ENCODE data around the gene ZFAND3.

ZFAND3 gene

GRCh38 chr6:38172739-38173410, 353.3 kb downstream of the ZFAND3 start:
- no peak for DNase-seq (ENCODE audit: low spot score)
- no peak for TF ChIP-seq CTCF (IDR thresholded peaks at IDR 0.05)
- H3K27ac ChIP-seq, result no peak overlapping the region
- no peak overlapping the region for H3K4me3 ChIP-seq

GRCh38 chr6:38173909-38174308, 354.4 kb downstream of the ZFAND3 start:
- Histone ChIP-seq H3K27ac (no peak overlapping the region), H3K4me3 (no peak overlapping the region)
- no peak for DNase-seq (ENCODE audit: low spot score)
- TF ChIP-seq CTCF (IDR thresholded peaks at IDR 0.05), result no peak

- no peak overlapping the region for H3K4me3 ChIP-seq
- no peak overlapping the region for H3K27ac ChIP-seq
- TF ChIP-seq CTCF (IDR thresholded peaks at IDR 0.05), result no peak
- DNase-seq (ENCODE audit: low spot score), result no peak
These were observed 354.8 kb downstream of the ZFAND3 start for GRCh38 chr6:38174315-38174714.

GRCh38 chr6:38174806-38175495, 355.4 kb downstream of the ZFAND3 start:
- no peak for TF ChIP-seq CTCF (IDR thresholded peaks at IDR 0.05)
- no peak overlapping the region for H3K27ac ChIP-seq
- DNase-seq (ENCODE audit: low spot score), result no peak
- no peak overlapping the region for H3K4me3 ChIP-seq

- no peak overlapping the region for H3K27ac ChIP-seq
- TF ChIP-seq CTCF (IDR thresholded peaks at IDR 0.05), result no peak
- no peak overlapping the region for H3K4me3 ChIP-seq
- no peak for DNase-seq (ENCODE audit: low spot score)
These were observed 356.3 kb downstream of the ZFAND3 start for GRCh38 chr6:38175786-38176185.

GRCh38 chr6:38176797-38177751, 357.5 kb downstream of the ZFAND3 start:
- no peak for TF ChIP-seq CTCF (IDR thresholded peaks at IDR 0.05)
- H3K27ac ChIP-seq, result no peak overlapping the region
- no peak for DNase-seq (ENCODE audit: low spot score)
- H3K4me3 ChIP-seq, result no peak overlapping the region
